Liver (tissue), 3 donors: Measurements from ENCODE around the gene CNTN1.

Experiments
- EGR1 ChIP-seq, 2 donors: IDR thresholded peaks; 2 replicates each; pipeline ENCODE4 v1.6.1; 2016 to 2018; ENCODE audit warnings: antibody characterized with exemption in 2 of 2, low read depth in 2 of 2
- GABPA ChIP-seq, 2 donors: IDR thresholded peaks in 1 of 2; conservative IDR thresholded peaks in 1 of 2; 2 replicates each; pipeline ENCODE4 v1.6.1; 2016; ENCODE audit warnings: antibody characterized with exemption in 2 of 2, mild to moderate bottlenecking in 1 of 2, moderate library complexity in 1 of 2
- JUND ChIP-seq, 2 donors: IDR thresholded peaks; 2 replicates each; pipeline ENCODE4 v1.6.1; 2016; ENCODE audit warnings: antibody characterized with exemption in 2 of 2
- RXRA ChIP-seq, 2 donors: IDR thresholded peaks; 2 replicates each; pipeline ENCODE4 v1.6.1; 2017 to 2018; ENCODE audit warnings: antibody characterized with exemption in 2 of 2, mild to moderate bottlenecking in 1 of 2
- SP1 ChIP-seq: IDR thresholded peaks from 2 replicates; pipeline ENCODE4 v1.6.1; 2018; ENCODE audit warnings: antibody characterized with exemption, mild to moderate bottlenecking
- TAF1 ChIP-seq: conservative IDR thresholded peaks from 2 replicates; pipeline ENCODE4 v1.6.1; 2016; ENCODE audit warnings: antibody characterized with exemption, mild to moderate bottlenecking
- YY1 ChIP-seq: IDR thresholded peaks from 2 replicates; pipeline ENCODE4 v1.6.1; 2016; ENCODE audit warnings: antibody characterized with exemption, mild to moderate bottlenecking
- TF ChIP-seq, protein P1 (sequence below): fragments of 150-350 bp; IDR thresholded peaks from 2 replicates; pipeline ENCODE4 v1.5.1; 2017; ENCODE audit warnings: improper control_type of control experiment, low read depth, low read length; ENCODE audit not compliant: missing input control
- TF ChIP-seq, protein P2 (sequence below): IDR thresholded peaks from 2 replicates; pipeline ENCODE4 v1.6.1; 2016; ENCODE audit warnings: antibody characterized with exemption
- donor health status: healthy.
- donor health status: healthy.

DNA sequence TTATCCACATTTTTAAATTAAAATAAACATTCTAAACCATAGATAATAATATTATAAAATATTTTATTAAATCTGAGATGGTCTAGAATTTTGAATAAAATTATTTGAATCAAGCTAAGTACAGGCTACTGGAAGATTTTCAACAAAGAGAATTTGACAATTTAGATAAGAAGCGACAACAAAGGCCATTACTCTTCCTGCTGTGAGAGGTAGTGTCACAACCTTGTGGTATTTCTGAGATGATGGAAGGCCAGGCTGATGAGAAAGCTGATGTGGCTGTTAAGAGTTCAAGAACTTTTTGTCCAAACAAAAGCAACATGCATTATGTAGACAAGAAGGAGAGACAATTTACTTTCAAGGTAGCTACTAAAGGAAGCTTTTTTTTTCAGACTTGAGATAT is 43.7 kb upstream of the CNTN1 start:
- TF ChIP-seq TAF1 = no peak
- TF ChIP-seq, protein P1, sequence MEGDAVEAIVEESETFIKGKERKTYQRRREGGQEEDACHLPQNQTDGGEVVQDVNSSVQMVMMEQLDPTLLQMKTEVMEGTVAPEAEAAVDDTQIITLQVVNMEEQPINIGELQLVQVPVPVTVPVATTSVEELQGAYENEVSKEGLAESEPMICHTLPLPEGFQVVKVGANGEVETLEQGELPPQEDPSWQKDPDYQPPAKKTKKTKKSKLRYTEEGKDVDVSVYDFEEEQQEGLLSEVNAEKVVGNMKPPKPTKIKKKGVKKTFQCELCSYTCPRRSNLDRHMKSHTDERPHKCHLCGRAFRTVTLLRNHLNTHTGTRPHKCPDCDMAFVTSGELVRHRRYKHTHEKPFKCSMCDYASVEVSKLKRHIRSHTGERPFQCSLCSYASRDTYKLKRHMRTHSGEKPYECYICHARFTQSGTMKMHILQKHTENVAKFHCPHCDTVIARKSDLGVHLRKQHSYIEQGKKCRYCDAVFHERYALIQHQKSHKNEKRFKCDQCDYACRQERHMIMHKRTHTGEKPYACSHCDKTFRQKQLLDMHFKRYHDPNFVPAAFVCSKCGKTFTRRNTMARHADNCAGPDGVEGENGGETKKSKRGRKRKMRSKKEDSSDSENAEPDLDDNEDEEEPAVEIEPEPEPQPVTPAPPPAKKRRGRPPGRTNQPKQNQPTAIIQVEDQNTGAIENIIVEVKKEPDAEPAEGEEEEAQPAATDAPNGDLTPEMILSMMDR = no peak
- no peak for TF ChIP-seq JUND (IDR thresholded peaks at IDR 0.05)
- no peak for TF ChIP-seq GABPA (IDR thresholded peaks at IDR 0.05 in 1 of 2, conservative IDR thresholded peaks at IDR 0.05 in 1 of 2)
- TF ChIP-seq SP1 = no peak
- TF ChIP-seq EGR1 (IDR thresholded peaks at IDR 0.05; ENCODE audit: low read depth in 2 of 2) = no peak
- TF ChIP-seq, protein P2, sequence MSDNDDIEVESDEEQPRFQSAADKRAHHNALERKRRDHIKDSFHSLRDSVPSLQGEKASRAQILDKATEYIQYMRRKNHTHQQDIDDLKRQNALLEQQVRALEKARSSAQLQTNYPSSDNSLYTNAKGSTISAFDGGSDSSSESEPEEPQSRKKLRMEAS = no peak
- no peak for TF ChIP-seq RXRA (IDR thresholded peaks at IDR 0.05)
- TF ChIP-seq YY1 = no peak
